ENCODE data around the gene GLCE.

GLCE gene

GRCh38 chr15:69185216-69185615 is 24.8 kb downstream of the GLCE start:
- ATAC-seq (replicated peaks): peak in 1 of 2 donors; percentile 31
- Mint-ChIP-seq H3K27me3 (no peaks in the 10 kb centered on the region), H3K4me1 (peaks cover 5 to 11% of the 10 kb centered on the region in 2 donors), H3K4me3 (no peak overlapping the region), H3K36me3 (peaks cover 0 to 2% of the 10 kb centered on the region in 2 donors), H3K9me3 (peaks cover 2 to 4% of the 10 kb centered on the region in 2 donors), H3K27ac (no peak overlapping the region)
- DNase-seq: no peak

GRCh38 chr15:69185706-69186105 is 25.3 kb downstream of the GLCE start:
- ATAC-seq (replicated peaks) (peak; percentile 69 to 76), DNase-seq (no peak)
- peaks cover 0 to 2% of the 10 kb centered on the region in 2 donors for H3K36me3 Mint-ChIP-seq
- H3K4me1 Mint-ChIP-seq: peaks cover 5 to 11% of the 10 kb centered on the region in 2 donors
- H3K27me3 Mint-ChIP-seq: no peaks in the 10 kb centered on the region
- H3K27ac Mint-ChIP-seq: no peak overlapping the region
- peaks cover 4 to 5% of the 10 kb centered on the region in 2 donors for H3K9me3 Mint-ChIP-seq
- no peak overlapping the region for H3K4me3 Mint-ChIP-seq

- Mint-ChIP-seq H3K4me1 (peaks cover 5 to 11% of the 10 kb centered on the region in 2 donors), H3K36me3 (peaks cover 4 to 6% of the 10 kb centered on the region in 2 donors), H3K4me3 (no peak overlapping the region), H3K27me3 (no peaks in the 10 kb centered on the region), H3K27ac (no peak overlapping the region), H3K9me3 (peaks cover 11 to 12% of the 10 kb centered on the region in 2 donors)
- ATAC-seq (replicated peaks) (no peak), DNase-seq (no peak)
Measured at GRCh38 chr15:69189157-69189556, 28.7 kb downstream of the GLCE start.

GRCh38 chr15:69190091-69190490 is 29.7 kb downstream of the GLCE start:
- ATAC-seq (replicated peaks) (no peak), DNase-seq (no peak)
- Mint-ChIP-seq H3K4me1 (peaks cover 6 to 11% of the 10 kb centered on the region in 2 donors), H3K36me3 (peaks cover 4 to 6% of the 10 kb centered on the region in 2 donors), H3K27me3 (no peaks in the 10 kb centered on the region), H3K4me3 (no peak overlapping the region), H3K27ac (no peak overlapping the region), H3K9me3 (peaks cover 11 to 12% of the 10 kb centered on the region in 2 donors)

DNA sequence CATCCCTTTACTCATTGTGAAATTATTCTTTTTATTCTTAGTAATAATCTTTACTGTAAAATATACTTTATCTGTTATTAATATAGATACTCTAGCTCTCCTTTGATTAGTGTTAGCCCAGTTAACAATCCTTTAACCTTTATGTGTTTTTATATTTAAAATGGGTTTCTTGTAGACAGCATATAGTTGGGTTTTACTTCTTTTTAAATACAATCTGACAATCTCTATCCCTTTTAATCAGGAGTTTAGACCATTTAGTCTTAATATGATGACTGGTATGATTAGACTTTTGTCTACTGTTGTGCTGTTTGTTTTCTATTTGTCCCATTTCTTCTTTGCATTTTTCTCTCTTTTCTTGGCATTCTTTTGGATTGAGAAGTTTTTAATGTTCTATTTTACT is 30.1 kb downstream of the GLCE start:
- DNase-seq (no peak), ATAC-seq (replicated peaks) (no peak)
- H3K36me3 Mint-ChIP-seq: peaks cover 4 to 6% of the 10 kb centered on the region in 2 donors
- H3K4me3 Mint-ChIP-seq: no peak overlapping the region
- H3K27me3 Mint-ChIP-seq: no peaks in the 10 kb centered on the region
- H3K4me1 Mint-ChIP-seq: peaks cover 3 to 7% of the 10 kb centered on the region in 2 donors
- no peak overlapping the region for H3K27ac Mint-ChIP-seq
- H3K9me3 Mint-ChIP-seq: peaks cover 11 to 12% of the 10 kb centered on the region in 2 donors

DNA sequence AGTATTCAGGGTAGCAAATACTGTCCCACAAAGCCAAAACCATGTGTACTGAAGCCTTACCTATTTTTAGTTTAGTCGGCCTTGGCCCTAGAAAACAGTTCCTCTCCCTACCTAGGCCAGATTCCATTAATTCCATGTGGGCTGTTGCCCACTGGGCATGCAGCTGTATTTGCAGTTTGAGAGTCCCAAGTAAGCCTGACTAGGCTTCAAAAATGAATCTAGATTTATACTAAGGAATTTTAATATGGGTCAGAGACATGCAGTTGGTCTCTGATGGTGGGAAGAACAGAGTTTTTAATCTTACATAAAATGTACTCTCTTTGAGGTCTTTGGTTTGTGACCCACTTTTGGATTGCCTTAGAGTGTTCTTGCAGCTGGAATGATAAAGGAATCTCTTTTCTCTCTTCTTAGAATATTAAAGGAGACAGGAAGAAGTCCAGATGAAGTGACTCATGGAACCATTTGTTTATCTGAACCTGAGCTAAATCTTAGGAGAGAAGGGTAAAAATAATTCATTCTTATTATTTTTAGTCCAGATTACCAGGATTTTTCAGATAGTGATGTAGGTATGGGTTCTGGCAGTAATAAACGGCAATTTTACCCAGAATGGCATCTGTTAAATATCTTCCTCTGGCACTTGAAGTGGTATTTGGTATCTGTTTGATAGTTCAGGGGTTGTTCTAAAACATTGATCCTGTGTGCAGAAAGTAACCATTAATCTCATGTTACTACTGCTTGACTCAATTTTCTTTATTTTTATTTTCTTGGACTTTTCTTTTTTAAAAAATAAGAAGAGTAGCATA is 33.8 kb downstream of the GLCE start:
- H3K36me3 Mint-ChIP-seq: peaks cover 12 to 13% of the 10 kb centered on the region in 2 donors
- ATAC-seq (replicated peaks) (no peak), DNase-seq (no peak)
- no peak overlapping the region for H3K4me3 Mint-ChIP-seq
- H3K27me3 Mint-ChIP-seq: no peaks in the 10 kb centered on the region
- H3K9me3 Mint-ChIP-seq: peaks cover 11 to 12% of the 10 kb centered on the region in 2 donors
- H3K27ac Mint-ChIP-seq: no peak overlapping the region
- H3K4me1 Mint-ChIP-seq: peaks cover 0 to 2% of the 10 kb centered on the region in 2 donors

DNA sequence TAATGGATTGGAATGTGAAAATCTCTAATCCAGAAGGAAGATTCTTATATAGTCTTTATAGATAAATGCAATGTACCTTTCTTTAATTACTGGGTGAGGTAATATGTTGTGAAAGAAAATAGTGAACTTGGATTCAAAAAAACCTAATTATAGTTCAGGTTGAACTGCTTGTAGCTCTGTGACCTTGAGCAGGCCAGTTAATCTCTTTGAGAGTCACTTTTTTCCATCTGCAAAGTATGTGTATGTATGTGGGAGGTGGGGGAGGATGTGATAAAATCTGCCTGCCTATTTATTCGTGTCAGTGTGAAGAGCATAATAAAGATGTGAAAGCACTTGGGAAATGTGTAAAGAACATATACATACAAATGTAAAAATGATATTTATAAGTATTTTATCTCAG is 34.4 kb downstream of the GLCE start:
- Mint-ChIP-seq H3K27me3 (no peaks in the 10 kb centered on the region), H3K4me1 (peaks cover 0 to 2% of the 10 kb centered on the region in 2 donors), H3K27ac (no peak overlapping the region), H3K4me3 (no peak overlapping the region), H3K36me3 (peaks cover 12 to 13% of the 10 kb centered on the region in 2 donors), H3K9me3 (peaks cover 11 to 12% of the 10 kb centered on the region in 2 donors)
- ATAC-seq (replicated peaks) (no peak), DNase-seq (no peak)

DNA sequence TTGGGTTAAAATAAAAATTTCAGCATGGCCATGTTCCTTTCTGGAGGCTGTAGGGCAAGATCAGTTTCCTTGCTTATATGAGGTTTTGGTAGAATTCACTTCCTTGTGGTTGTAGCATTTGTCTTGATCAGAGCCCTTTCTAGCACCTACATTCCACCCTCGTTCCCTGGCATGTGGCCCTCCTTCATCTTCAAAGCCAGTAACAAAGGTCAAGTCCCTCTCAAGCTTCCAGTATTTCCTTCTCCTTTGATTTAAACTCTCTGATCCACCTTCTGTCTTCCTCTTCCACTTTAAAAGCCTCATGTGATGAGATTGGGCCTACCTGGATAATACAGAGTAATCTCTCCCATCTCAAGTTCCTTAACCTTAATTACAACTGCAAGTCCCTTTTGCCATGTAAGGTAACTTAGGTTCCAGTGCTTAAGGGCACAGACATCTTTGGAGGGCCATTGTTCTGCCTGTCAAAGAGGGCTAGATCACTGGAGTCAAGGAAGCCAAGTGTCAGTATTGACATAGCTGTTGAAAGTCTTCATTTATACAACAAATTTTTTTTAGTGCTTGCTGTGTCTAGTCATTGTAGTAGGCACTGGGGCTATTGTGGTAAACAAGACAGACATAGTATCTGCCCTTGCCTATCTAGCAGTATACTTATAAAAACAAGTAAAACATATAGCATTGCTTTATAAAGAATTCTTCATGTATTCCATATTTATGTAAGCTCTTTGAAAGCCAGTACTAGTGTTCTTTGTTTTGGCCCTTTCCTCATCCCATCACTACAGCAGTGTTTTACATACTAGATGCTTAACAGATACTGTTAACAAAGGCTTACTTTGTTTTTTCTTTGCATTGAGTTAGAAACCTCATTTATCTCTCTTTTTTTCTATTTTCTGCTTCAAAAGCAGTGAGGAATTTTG is 40.7 kb downstream of the GLCE start:
- no peak for DNase-seq

DNA sequence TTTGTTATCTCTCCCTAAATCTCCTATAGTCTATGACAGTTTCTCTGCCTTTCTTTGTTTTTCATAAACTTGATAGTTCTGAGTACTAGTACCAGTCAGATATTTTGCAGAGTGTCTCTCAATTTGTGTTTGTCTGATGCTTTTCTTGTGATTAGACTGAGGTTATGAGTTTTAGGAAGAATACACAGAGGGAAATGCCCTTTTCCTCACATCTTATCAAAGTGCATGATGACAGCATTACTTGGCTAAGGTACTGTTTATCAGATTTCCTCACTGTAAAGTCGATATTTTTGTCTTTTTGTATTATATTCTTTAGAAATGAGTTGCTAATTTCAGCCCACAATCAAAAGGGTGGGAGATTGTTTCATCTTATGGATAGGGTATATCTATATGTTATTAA is 45.6 kb downstream of the GLCE start:
- Mint-ChIP-seq H3K36me3 (peaks cover 0 to 3% of the 10 kb centered on the region in 2 donors), H3K4me3 (no peak overlapping the region), H3K27ac (no peak overlapping the region), H3K4me1 (no peaks in the 10 kb centered on the region), H3K9me3 (peaks cover 0 to 3% of the 10 kb centered on the region in 2 donors), H3K27me3 (no peaks in the 10 kb centered on the region)
- DNase-seq: no peak
- no peak for ATAC-seq (replicated peaks)

More for the DNA sequence above, 40.7 kb downstream of the GLCE start:
- no peak overlapping the region for H3K27ac Mint-ChIP-seq
- ATAC-seq (replicated peaks): no peak
- H3K9me3 Mint-ChIP-seq: peaks cover 0 to 1% of the 10 kb centered on the region in 2 donors
- no peak overlapping the region for H3K4me3 Mint-ChIP-seq
- no peaks in the 10 kb centered on the region for H3K4me1 Mint-ChIP-seq
- no peaks in the 10 kb centered on the region for H3K27me3 Mint-ChIP-seq
- H3K36me3 Mint-ChIP-seq: peaks cover 3 to 4% of the 10 kb centered on the region in 2 donors

DNA sequence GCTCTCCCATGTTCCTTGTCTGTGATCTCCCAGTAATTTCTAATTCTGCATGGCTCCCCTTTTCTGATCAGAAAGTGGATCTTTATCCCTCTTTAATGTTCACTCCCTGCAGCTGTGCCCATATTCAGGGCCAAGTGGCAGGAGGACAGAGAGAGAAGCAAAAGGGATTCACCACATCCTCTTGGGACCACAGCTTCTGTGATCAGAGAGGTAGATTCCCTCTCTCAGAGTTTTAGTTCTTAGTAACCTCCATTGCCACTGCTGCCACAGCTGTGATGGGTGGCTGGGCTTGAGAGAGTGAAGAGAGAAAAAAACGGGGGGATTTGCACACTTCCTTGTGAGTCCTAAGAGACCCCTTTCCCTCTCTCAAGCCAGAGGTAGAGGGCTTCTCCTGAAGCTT is 49.2 kb downstream of the GLCE start:
- DNase-seq: no peak
- no peak overlapping the region for H3K4me3 Mint-ChIP-seq
- peaks cover 0 to 3% of the 10 kb centered on the region in 2 donors for H3K36me3 Mint-ChIP-seq
- H3K27ac Mint-ChIP-seq: no peak overlapping the region
- peaks cover 0 to 2% of the 10 kb centered on the region in 2 donors for H3K9me3 Mint-ChIP-seq
- H3K4me1 Mint-ChIP-seq: no peaks in the 10 kb centered on the region
- ATAC-seq (replicated peaks): no peak
- H3K27me3 Mint-ChIP-seq: no peaks in the 10 kb centered on the region

GRCh38 chr15:69210574-69210973 is 50.1 kb downstream of the GLCE start:
- Mint-ChIP-seq H3K4me1 (no peaks in the 10 kb centered on the region), H3K36me3 (peaks cover 0 to 3% of the 10 kb centered on the region in 2 donors), H3K4me3 (no peak overlapping the region), H3K27me3 (no peaks in the 10 kb centered on the region), H3K9me3 (peaks cover 0 to 2% of the 10 kb centered on the region in 2 donors), H3K27ac (no peak overlapping the region)
- ATAC-seq (replicated peaks) (no peak), DNase-seq (no peak)

- no peak overlapping the region for H3K27ac Mint-ChIP-seq
- no peak for DNase-seq
- no peaks in the 10 kb centered on the region for H3K4me1 Mint-ChIP-seq
- H3K9me3 Mint-ChIP-seq: peaks cover 0 to 2% of the 10 kb centered on the region in 2 donors
- H3K4me3 Mint-ChIP-seq: no peak overlapping the region
- H3K27me3 Mint-ChIP-seq: no peaks in the 10 kb centered on the region
- ATAC-seq (replicated peaks): no peak
- peaks cover 0 to 2% of the 10 kb centered on the region in 2 donors for H3K36me3 Mint-ChIP-seq
Measured at GRCh38 chr15:69213786-69214185, 53.4 kb downstream of the GLCE start.

DNA sequence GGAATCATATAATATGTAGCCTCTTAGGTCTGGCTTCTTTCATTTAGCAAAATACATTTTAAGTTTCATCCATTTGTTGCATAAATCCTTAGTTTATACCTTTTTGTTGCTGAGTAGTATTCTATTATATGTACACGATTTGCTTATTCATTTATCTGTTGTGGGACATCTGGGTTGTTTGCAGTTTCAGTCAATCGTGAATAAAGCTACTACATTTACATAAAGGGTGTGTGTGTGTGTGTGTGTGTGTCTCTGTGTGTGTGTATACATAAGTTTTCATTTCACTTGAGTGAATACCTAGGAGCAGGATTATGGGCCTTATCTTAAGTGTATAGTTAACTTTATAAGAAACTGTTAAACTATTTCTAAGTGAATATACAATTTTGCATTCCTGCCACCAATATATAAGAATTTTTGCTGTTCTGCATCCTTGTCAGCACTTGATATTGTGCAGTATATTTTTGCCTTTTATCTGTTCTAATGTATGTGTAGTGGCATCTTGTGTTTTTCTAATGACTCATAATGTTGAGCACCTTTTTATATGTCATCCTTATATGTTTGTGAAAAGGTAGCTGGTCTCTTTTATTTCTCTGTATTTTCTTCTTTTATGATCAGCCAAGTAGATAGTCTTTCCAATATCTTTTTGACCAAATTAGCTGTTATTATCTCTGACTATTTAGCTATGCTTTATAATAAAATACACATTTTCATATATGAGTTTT is 55.0 kb downstream of the GLCE start:
- Mint-ChIP-seq H3K27me3 (no peaks in the 10 kb centered on the region), H3K9me3 (no peaks in the 10 kb centered on the region), H3K4me3 (no peak overlapping the region), H3K27ac (no peak overlapping the region), H3K4me1 (no peaks in the 10 kb centered on the region), H3K36me3 (peaks cover 0 to 3% of the 10 kb centered on the region in 2 donors)
- ATAC-seq (replicated peaks) (no peak), DNase-seq (no peak)

DNA sequence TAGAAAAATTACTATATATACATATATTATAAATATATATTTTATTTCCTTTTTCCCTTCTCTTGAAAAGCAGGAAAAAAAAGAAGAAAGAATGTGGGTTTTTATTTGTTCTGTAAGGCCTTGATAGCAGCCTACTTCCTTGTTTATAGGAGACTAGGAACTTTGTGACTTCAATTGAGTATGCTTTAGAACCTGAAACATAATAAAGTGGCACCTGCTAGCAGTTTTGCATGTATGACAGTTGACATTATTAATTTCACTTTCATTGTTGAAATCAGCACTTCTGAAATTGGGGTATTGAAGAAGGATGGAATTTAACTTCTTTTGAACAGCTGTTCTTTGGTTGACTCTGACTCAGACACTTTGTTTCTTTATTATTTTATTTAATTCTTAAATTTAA is 56.9 kb downstream of the GLCE start:
- Mint-ChIP-seq H3K27ac (no peak overlapping the region), H3K4me3 (no peak overlapping the region), H3K27me3 (no peaks in the 10 kb centered on the region), H3K9me3 (no peaks in the 10 kb centered on the region), H3K4me1 (no peaks in the 10 kb centered on the region), H3K36me3 (peaks cover 6 to 11% of the 10 kb centered on the region in 2 donors)
- DNase-seq: no peak
- ATAC-seq (replicated peaks): no peak

All from stimulated activated naive B cell treated with anti-CD40 and anti-IgM and Interleukin-4, amounts not matched to agents 10 μg/mL and 1 μg/mL and 100 μg/mL, for 72 hours (primary cell).